ENCODE measurements around the gene IGF2.

The IGF2 gene

GRCh38 chr11:2131371-2132236, 7.6 kb downstream of the IGF2 start:
- TF ChIP-seq CTCF (IDR thresholded peaks at IDR 0.05; ENCODE audit: extremely low read depth, missing control alignments): no peak

GRCh38 chr11:2130881-2131352, 8.3 kb downstream of the IGF2 start:
- no peak for TF ChIP-seq CTCF (IDR thresholded peaks at IDR 0.05; ENCODE audit: extremely low read depth, missing control alignments)
- DNase-seq (ENCODE audit: low spot score): no peak

More at GRCh38 chr11:2131371-2132236, 7.6 kb downstream of the IGF2 start:
- DNase-seq (ENCODE audit: low spot score): no peak

GRCh38 chr11:2129699-2130366, 9.4 kb downstream of the IGF2 start:
- TF ChIP-seq CTCF (IDR thresholded peaks at IDR 0.05; ENCODE audit: extremely low read depth, missing control alignments): no peak
- no peak for DNase-seq (ENCODE audit: low spot score)

- no peak for TF ChIP-seq CTCF (IDR thresholded peaks at IDR 0.05; ENCODE audit: extremely low read depth, missing control alignments)
- DNase-seq (ENCODE audit: low spot score): no peak
Measured at GRCh38 chr11:2129308-2129698, 9.9 kb downstream of the IGF2 start.

- no peak for TF ChIP-seq CTCF (IDR thresholded peaks at IDR 0.05; ENCODE audit: extremely low read depth, missing control alignments)
- DNase-seq (ENCODE audit: low spot score): no peak
Measured at GRCh38 chr11:2128511-2129307, 10.5 kb downstream of the IGF2 start.

GRCh38 chr11:2128130-2128510, 11.1 kb downstream of the IGF2 start:
- no peak for TF ChIP-seq CTCF (IDR thresholded peaks at IDR 0.05; ENCODE audit: extremely low read depth, missing control alignments)
- no peak for DNase-seq (ENCODE audit: low spot score)
